Right cardiac atrium (tissue), 5 donors: Measurements from ENCODE around the gene VAT1L. TPM values are rescaled to one million over a fixed set of nuclear protein-coding genes. Genes with fewer than 3 reads are reported as not detected.

Experiments used
- ATAC-seq, 2 donors: fragments of 200-7000 bp; cut with Tn5 transposase; one replicate each; pipeline versions ENCODE4 v1.8.0 to v1.9.1; 2020; ENCODE audit warnings: moderate library complexity in 2 of 2, mild to moderate bottlenecking in 1 of 2
- DNase-seq, 3 donors: peaks; one replicate each; pipeline ENCODE4 v3.0.0-alpha.2; 2020
- H3K27ac ChIP-seq: one replicate; pipeline ENCODE4 v1.5.1; 2013; ENCODE audit warnings: mild to moderate bottlenecking, low read length, control low read depth, moderate library complexity
- H3K27me3 ChIP-seq: one replicate; pipeline ENCODE4 v1.6.1; 2013; ENCODE audit not compliant: control insufficient read depth, insufficient read depth
- H3K4me1 ChIP-seq: one replicate; pipeline ENCODE4 v1.6.1; 2013; ENCODE audit warnings: low read length; ENCODE audit not compliant: control insufficient read depth, insufficient read depth
- H3K4me3 ChIP-seq: one replicate; pipeline ENCODE4 v1.5.1; 2013; ENCODE audit warnings: low read length, control low read depth
- H3K9me3 ChIP-seq: one replicate; pipeline ENCODE4 v1.6.1; 2013; ENCODE audit warnings: low read length; ENCODE audit not compliant: control insufficient read depth
- WGBS: extraction: QIAGEN DNeasy Blood & Tissue Kit; methylation state at CpG from one replicate; pipeline ENCODE4 v1.1.7; 2013; 5-methylcytosine and 5-hydroxymethylcytosine counted together
- intact Hi-C, 4 donors: fragments of 100-400 bp; cut with DNase I; formaldehyde crosslinking; loops; one replicate each; pipeline versions ENCODE4 v1.11.0 to v1.14.0; 2022 to 2023
- long read RNA-seq, 4 donors: library from polyadenylated mRNA; unstranded; transcript quantifications; one replicate each; pipeline ENCODE4 v2.0.0, GENCODE V29; 2020 to 2021
- polyA plus RNA-seq: library from polyadenylated mRNA; stranded (reverse); fragments of 200-250 nt; gene quantifications from one replicate; pipeline ENCODE4 v1.2.3, GENCODE V29; 2013
- total RNA-seq, 4 donors: library from RNA; stranded (reverse); fragmentation: NEBNext Ultra II Directional; extraction: Animal tissue kit (Norgen Biotek cat#: 25700); gene quantifications; one replicate each; pipeline ENCODE4 v1.2.1, GENCODE V29; 2021
- donor health status: healthy with polysubstance abuse.
- donor health status: DM: no; HTN: yes; CAD: no.
- donor health status: DM: no; HTN: no; CAD: no.
- donor health status: DM: no; HTN: yes; CAD: no; lungs with severe emphysema.
- donor health status: DM: yes; HTN: yes; CAD: no.

VAT1L gene
- total RNA-seq (10 to 100 TPM; 11.0 to 40.3 (median 16.3) TPM), polyA plus RNA-seq (7.7 TPM)
- long read RNA-seq, donor 1, transcript VAT1L-201 (9 exons, 3,825 nt) = major isoform, 18 of 28 reads
- long read RNA-seq, donor 1, partial matches to known transcripts = 1 of 28 reads
- long read RNA-seq, donor 1, other reads (novel, unspliced or antisense) = 9 of 28 reads
- long read RNA-seq, donor 2, transcript VAT1L-201 (9 exons, 3,825 nt) = major isoform, 5 of 7 reads
- long read RNA-seq, donor 2, partial matches to known transcripts = 0 of 7 reads
- long read RNA-seq, donor 2, other reads (novel, unspliced or antisense) = 2 of 7 reads
- long read RNA-seq, donor 3, transcript VAT1L-201 (9 exons, 3,825 nt) = major isoform, 50 of 74 reads
- long read RNA-seq, donor 3, partial matches to known transcripts = 13 of 74 reads
- long read RNA-seq, donor 3, other reads (novel, unspliced or antisense) = 11 of 74 reads
- long read RNA-seq, donor 4, transcript VAT1L-201 (9 exons, 3,825 nt) = major isoform, 32 of 44 reads
- long read RNA-seq, donor 4, partial matches to known transcripts = 8 of 44 reads
- long read RNA-seq, donor 4, other reads (novel, unspliced or antisense) = 4 of 44 reads

DNA sequence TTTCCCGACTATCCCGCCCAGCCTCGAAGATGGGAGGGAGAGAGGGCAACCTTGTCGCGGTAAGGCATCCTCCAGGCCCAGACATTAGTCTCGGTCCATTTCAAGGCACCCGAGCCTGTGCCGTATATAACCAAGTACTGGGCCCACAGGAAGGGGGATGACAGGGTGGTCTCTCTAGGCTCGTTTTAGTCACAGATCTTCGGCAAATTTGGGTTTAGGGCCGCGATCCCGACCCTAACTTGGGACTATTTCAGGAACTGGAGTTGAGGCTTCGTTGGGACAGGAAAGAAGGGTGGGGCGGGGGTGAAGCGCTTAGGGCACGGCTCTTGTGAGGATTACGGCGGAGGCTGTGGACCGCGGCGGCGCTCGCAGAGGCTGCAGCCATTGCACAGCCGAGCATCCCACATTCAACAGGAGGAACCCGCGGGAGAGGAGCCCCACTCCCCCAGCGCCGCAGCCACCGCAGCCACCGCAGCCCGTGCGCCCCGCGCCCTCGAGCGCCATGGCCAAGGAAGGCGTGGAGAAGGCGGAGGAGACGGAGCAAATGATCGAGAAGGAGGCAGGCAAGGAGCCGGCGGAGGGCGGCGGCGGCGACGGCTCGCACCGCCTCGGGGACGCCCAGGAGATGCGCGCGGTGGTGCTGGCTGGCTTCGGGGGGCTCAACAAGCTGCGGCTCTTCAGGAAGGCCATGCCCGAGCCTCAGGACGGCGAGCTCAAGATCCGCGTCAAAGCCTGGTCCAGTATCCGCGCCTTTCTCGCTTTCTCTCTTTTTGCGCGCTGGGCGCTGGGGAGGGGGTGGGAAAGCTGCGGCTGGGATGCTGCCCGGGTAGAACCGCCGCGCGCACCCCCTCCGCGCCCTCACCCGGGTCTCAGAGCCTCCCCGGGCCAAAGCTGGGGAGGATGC is at the start of gene VAT1L:
TSS of gene VAT1L (plus strand) at position 384 of the 904 bp plus-strand sequence. CDS start at position 503, 119 bp downstream.
- under 1% methylated on average over 78 of the region's 78 CpGs for WGBS
- Histone ChIP-seq H3K27me3 (no peaks in the 10 kb centered on the region), H3K27ac (no peak within 1 kb of the TSS), H3K4me3 (peak within 1 kb of the TSS; percentile 34), H3K9me3 (no peaks in the 10 kb centered on the region), H3K4me1 (no peaks in the 10 kb centered on the region)
- intact Hi-C loops = no loop called here
- DNase-seq (peak; percentile 42 to 72 (median 68)), ATAC-seq (peak; percentile 90 to 92)

- no peak overlapping the region for H3K27ac ChIP-seq
- no peaks in the 10 kb centered on the region for H3K9me3 ChIP-seq
- no peaks in the 10 kb centered on the region for H3K4me1 ChIP-seq
- no peak for ATAC-seq
- DNase-seq = no peak
- no peak overlapping the region for H3K4me3 ChIP-seq
- no peaks in the 10 kb centered on the region for H3K27me3 ChIP-seq
- 90% methylated on average over 10 of the region's 10 CpGs for WGBS
- intact Hi-C loops = no loop called here
These were observed 49.4 kb upstream of the VAT1L start for GRCh38 chr16:77738706-77739558.

- intact Hi-C loops = no loop called here
- 45% methylated on average over 1 of the region's 1 CpG for WGBS
- H3K27ac ChIP-seq = no peak overlapping the region
- no peaks in the 10 kb centered on the region for H3K27me3 ChIP-seq
- ATAC-seq (no peak), DNase-seq (no peak)
- no peaks in the 10 kb centered on the region for H3K4me1 ChIP-seq
- no peak overlapping the region for H3K4me3 ChIP-seq
- no peaks in the 10 kb centered on the region for H3K9me3 ChIP-seq
These were observed 48.8 kb upstream of the VAT1L start for GRCh38 chr16:77739559-77739892.

GRCh38 chr16:77744141-77744540 is 44.2 kb upstream of the VAT1L start:
- no peaks in the 10 kb centered on the region for H3K9me3 ChIP-seq
- no peak for ATAC-seq
- no peak for DNase-seq
- H3K27me3 ChIP-seq = no peaks in the 10 kb centered on the region
- H3K4me1 ChIP-seq = no peaks in the 10 kb centered on the region
- intact Hi-C loops = no loop called here
- H3K27ac ChIP-seq = no peak overlapping the region
- WGBS = 82% methylated on average over 4 of the region's 4 CpGs
- H3K4me3 ChIP-seq = no peak overlapping the region

DNA sequence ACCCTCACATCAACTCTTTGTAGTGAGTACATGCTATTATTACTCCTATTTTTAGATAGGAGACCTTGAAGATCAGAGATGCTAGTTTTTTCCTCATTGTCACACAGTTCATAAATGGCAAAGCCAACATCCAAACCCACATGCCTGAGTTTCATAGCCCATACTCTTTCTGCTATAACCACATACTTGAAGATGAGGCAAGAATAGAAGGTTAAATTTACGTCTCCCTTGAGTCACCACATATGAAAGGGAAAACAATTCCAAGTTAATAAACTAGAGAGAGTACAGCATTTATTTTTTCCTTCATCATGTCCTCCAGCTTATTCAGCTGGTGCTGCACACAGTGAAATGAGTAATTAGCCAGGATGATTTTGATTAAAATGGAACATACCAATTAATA is 42.4 kb upstream of the VAT1L start:
- Histone ChIP-seq H3K27me3 (no peaks in the 10 kb centered on the region), H3K4me3 (no peak overlapping the region), H3K4me1 (no peaks in the 10 kb centered on the region), H3K9me3 (no peaks in the 10 kb centered on the region), H3K27ac (no peak overlapping the region)
- DNase-seq (no peak), ATAC-seq (no peak)
- intact Hi-C loops = no loop called here
- 80% methylated on average over 1 of the region's 1 CpG for WGBS

DNA sequence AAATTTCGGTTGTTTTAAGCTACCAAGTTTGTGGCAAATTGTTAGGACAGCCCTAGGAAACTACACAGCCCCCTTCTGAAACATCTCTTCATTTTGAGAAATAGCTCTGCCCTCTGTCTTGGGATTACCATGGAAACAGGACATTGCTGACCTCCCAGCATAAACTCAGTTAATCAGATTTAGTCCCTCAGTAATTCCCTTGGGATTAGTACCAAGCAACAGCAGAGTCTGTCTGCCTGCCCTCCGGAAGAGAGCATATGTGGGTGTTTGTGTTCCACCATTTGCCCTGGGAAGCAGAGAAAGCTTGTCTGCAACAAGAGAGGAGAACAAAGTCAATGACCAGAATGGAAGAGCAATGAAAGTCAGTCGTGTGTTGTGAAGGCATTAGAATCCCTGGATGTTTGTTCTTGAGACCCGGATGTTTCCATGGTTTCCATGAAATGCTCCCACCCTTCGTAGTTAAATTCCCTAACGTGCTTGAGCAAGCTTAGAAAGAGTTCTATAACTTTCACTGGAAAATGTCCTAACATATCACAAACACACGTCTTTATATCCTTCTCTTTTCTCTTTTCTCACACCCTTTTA is 39.9 kb upstream of the VAT1L start:
- Histone ChIP-seq H3K27ac (no peak overlapping the region), H3K27me3 (no peaks in the 10 kb centered on the region), H3K9me3 (no peaks in the 10 kb centered on the region), H3K4me1 (no peaks in the 10 kb centered on the region), H3K4me3 (no peak overlapping the region)
- 66% methylated on average over 7 of the region's 7 CpGs for WGBS
- intact Hi-C loops = no loop called here
- ATAC-seq (no peak), DNase-seq (no peak)

DNA sequence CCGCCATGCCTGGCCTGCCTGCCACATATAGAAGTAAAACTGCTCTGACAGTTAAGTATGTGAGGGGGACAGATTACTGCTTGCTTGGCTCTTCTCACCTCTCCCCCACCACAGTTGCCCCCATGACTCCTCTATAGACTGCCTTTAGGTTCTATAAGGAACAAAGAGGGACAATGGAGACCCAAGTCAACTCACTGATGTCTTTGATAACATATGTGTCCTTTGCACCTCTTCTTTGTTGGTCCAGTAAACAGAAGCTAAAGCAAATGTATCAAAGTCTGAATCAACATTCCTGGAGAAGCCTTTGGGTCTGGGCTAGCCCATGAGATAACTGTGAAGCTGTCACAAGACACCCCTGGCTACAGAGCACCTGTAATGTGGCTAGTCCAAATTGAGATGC is 38.9 kb upstream of the VAT1L start:
- no peak for ATAC-seq
- H3K27ac ChIP-seq = no peak overlapping the region
- no peaks in the 10 kb centered on the region for H3K9me3 ChIP-seq
- 92% methylated on average over 1 of the region's 1 CpG for WGBS
- intact Hi-C loops = no loop called here
- H3K27me3 ChIP-seq = no peaks in the 10 kb centered on the region
- H3K4me1 ChIP-seq = no peaks in the 10 kb centered on the region
- H3K4me3 ChIP-seq = no peak overlapping the region
- no peak for DNase-seq

DNA sequence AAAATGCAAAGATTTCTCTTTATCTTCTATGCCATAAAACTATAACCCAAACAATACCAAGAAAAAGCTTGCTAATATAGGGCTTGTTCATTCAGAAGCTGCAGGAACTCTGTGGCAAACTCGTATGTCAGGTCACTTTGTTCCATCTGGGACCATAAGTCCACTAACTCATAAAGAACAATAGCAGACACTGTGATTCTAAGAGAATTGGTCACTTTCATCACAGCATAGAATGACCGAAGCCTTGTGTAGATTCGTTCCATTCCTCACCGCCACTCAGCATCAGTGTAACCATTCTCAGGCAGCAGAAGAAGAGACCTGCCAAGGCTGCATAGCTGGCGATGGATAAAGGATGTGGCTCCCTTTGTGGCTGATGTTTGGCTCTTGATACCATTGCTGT is 30.3 kb upstream of the VAT1L start:
- no peak for ATAC-seq
- no peak overlapping the region for H3K27ac ChIP-seq
- intact Hi-C loops = no loop called here
- no peaks in the 10 kb centered on the region for H3K9me3 ChIP-seq
- no peak overlapping the region for H3K4me3 ChIP-seq
- 87% methylated on average over 5 of the region's 5 CpGs for WGBS
- no peak for DNase-seq
- H3K27me3 ChIP-seq = no peaks in the 10 kb centered on the region
- H3K4me1 ChIP-seq = no peaks in the 10 kb centered on the region

- no peak for DNase-seq
- Histone ChIP-seq H3K4me3 (no peak overlapping the region), H3K4me1 (no peaks in the 10 kb centered on the region), H3K27ac (no peak overlapping the region), H3K27me3 (no peaks in the 10 kb centered on the region), H3K9me3 (no peaks in the 10 kb centered on the region)
- intact Hi-C loops = no loop called here
- no peak for ATAC-seq
- WGBS = 91% methylated on average over 2 of the region's 2 CpGs
These were observed 29.9 kb upstream of the VAT1L start for GRCh38 chr16:77758508-77758907.

DNA sequence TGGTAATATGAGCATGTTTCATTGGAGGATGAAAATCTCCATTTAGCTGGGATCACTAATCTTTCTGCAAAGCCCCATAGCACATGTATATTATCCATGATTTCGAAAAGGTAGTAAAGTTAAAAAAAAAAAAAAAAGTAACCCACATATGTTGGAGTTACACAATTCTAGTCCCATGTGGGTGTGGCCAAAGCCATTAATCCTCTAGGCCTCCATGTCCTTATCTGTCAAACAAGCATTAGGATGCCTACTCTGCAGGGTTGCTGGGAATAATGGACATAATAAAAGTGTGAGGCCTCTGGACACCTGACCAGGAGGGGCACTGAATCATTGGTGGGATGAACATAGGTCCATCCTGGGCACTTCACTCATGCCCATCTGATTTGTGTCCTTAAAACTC is 29.2 kb upstream of the VAT1L start:
- peaks cover 5% of the 10 kb centered on the region for H3K4me1 ChIP-seq
- ATAC-seq (no peak), DNase-seq (no peak)
- H3K4me3 ChIP-seq = no peak overlapping the region
- 93% methylated on average over 1 of the region's 1 CpG for WGBS
- H3K9me3 ChIP-seq = no peaks in the 10 kb centered on the region
- intact Hi-C loops = no loop called here
- H3K27ac ChIP-seq = no peak overlapping the region
- no peaks in the 10 kb centered on the region for H3K27me3 ChIP-seq
